Erythroblast (primary cell): ENCODE results near the gene FKBP9.

Experiments used
- GATA1 ChIP-seq: IDR thresholded peaks from 2 replicates; pipeline ENCODE4 v1.6.1; 2011; ENCODE audit warnings: low read depth, mild to moderate bottlenecking, control low read depth, low read length, moderate library complexity
- POLR2A ChIP-seq: IDR thresholded peaks from 2 replicates; pipeline ENCODE4 v1.6.1; 2011; ENCODE audit warnings: mild to moderate bottlenecking, low read length

DNA sequence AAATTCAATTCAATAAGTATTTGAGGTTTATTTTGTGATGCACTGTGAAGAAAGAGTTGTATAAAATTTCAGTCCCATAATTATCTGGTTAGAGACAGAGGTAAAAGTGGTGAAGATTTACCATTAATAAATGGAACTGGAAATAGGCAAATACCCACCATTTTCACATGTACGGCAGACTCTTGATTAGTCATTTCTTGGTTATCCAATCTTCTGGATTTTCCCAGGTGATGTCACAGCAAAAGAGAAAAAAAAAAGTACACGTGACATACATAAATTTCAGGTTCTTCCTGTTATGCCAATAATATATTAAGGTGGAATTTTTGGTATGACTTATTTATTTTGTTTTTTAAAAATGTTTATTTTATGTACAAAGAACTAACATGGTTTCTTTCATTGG lies 78.5 kb downstream of the FKBP9 start:
- TF ChIP-seq POLR2A: no peak
- TF ChIP-seq GATA1: no peak
